ENCODE measurements around the gene RAPGEF3.

DNA sequence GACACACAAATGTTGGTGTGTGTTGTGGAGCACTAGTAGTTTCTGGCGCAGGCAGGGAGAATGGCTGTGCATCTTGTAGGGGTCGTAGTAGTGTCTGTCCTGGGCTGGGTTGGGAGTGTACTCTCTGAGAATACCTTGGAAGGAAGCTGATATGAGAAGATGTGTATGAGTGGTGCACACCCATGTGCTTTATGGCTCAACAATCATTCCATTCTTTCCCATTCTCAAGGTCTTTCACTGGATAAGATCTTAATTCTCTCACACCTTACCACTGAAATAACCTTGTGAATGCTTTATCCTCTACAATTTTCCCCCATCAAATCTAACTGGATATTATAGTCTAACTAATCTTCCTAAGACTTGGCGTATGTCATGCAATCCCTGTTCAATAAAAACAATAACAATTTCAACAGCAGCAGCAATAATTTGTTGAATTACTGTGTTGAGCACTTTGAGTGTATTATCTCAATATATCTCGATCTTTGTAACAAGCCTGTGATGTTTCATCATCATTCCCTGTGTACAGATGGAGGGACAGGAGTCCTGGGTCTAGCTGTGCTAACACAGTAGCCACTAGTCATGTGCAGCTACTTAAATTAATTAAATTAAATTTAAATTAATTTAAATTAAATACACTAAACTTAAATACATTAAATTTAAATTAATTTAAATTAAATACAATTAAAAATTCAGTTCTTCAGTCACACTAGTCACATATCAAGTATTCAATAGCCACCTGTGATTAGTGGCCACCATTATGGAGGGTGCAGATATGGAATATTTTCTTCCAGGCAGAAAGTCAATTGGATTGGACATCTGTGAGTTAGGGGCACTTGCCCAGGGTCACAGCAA lies 10.8 kb upstream of the RAPGEF3 start:
- no peak for TF ChIP-seq CTCF (conservative IDR thresholded peaks at IDR 0.05)
- no peak for TF ChIP-seq EZH2 (IDR thresholded peaks at IDR 0.05; ENCODE audit: low read depth)

Measured in PC-9 (cell line).